Spleen (tissue), 7 donors: ENCODE data around the gene NEDD4.
"Not testable (repeated sequence)": the region's sequence is repeated elsewhere in the genome, so short reads cannot be mapped to it uniquely, and the experiment has no call there.

ENCODE experiments used
- CTCF ChIP-seq, 11 experiments: fragments of 200-600 bp in 7 of 11; fragments of 450-650 bp in 4 of 11; sonication (generic) in 4 of 11; IDR thresholded peaks in 8 of 11; conservative IDR thresholded peaks in 3 of 11; 1 replicate in 7 of 11; 2 replicates in 4 of 11; pipeline versions ENCODE4 v1.4.0 to v1.8.0; 2016 to 2021; ENCODE audit warnings: antibody characterized with exemption in 11 of 11, inconsistent platforms in 4 of 11, mild to moderate bottlenecking in 1 of 11
- POLR2AphosphoS5 ChIP-seq, 3 donors: sonication (generic); formaldehyde crosslinking; IDR thresholded peaks; one replicate each; pipeline ENCODE4 v1.5.1; 2017; ENCODE audit warnings: antibody characterized with exemption in 3 of 3
- donor health status: DM: no; HTN: no; CAD: no; lungs with moderate emphysema.
- donor health status: DM: no; HTN: no; CAD: no.
- donor health status: DM: no; HTN: no; CAD: no.

GRCh38 chr15:56003277-56003676, 9.9 kb upstream of the NEDD4 start:
- TF ChIP-seq CTCF (IDR thresholded peaks at IDR 0.05 in 8 of 11, conservative IDR thresholded peaks at IDR 0.05 in 3 of 11); POLR2AphosphoS5 (IDR thresholded peaks at IDR 0.05): not testable (repeated sequence)
